ENCODE results near the gene PPARGC1A. TPM values are rescaled to one million over a fixed set of nuclear protein-coding genes. Genes with fewer than 3 reads are reported as not detected.

PPARGC1A gene
- total RNA-seq, 1 donor from 2014 or later, result 13.4 TPM

DNA sequence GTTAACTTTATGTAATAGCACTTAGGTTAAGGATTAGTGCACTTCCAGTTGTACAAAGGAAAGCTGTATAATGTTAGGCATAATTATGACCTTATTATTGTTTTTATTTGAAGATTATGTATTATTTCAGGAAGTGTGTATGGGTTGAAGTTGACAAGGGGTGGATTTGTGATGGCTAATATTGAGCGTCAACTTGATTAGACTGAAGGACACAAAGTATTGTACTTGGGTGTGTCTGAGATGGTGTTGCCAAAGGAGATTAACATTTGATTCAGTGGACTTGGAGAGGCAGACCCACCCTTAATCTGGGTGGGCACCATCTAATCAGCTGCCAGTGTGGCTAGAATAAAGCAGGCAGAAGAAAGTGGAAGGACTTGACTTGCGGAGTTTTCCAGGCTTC is 127.3 kb downstream of the PPARGC1A start:
- Mint-ChIP-seq H3K9me3 (ENCODE audit: unreplicated experiment) (peaks cover 3% of the 10 kb centered on the region), H3K36me3 (ENCODE audit: unreplicated experiment) (no peaks in the 10 kb centered on the region), H3K27me3 (ENCODE audit: unreplicated experiment) (peaks cover 4% of the 10 kb centered on the region), H3K27ac (ENCODE audit: unreplicated experiment) (no peak overlapping the region), H3K4me1 (ENCODE audit: low read depth, unreplicated experiment) (no peaks in the 10 kb centered on the region), H3K4me3 (ENCODE audit: unreplicated experiment) (no peak overlapping the region)
- TF ChIP-seq, protein P1, sequence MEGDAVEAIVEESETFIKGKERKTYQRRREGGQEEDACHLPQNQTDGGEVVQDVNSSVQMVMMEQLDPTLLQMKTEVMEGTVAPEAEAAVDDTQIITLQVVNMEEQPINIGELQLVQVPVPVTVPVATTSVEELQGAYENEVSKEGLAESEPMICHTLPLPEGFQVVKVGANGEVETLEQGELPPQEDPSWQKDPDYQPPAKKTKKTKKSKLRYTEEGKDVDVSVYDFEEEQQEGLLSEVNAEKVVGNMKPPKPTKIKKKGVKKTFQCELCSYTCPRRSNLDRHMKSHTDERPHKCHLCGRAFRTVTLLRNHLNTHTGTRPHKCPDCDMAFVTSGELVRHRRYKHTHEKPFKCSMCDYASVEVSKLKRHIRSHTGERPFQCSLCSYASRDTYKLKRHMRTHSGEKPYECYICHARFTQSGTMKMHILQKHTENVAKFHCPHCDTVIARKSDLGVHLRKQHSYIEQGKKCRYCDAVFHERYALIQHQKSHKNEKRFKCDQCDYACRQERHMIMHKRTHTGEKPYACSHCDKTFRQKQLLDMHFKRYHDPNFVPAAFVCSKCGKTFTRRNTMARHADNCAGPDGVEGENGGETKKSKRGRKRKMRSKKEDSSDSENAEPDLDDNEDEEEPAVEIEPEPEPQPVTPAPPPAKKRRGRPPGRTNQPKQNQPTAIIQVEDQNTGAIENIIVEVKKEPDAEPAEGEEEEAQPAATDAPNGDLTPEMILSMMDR (IDR thresholded peaks at IDR 0.05; ENCODE audit: partially characterized antibody, unreplicated experiment), result no peak
- DNase-seq, result no peak

DNA sequence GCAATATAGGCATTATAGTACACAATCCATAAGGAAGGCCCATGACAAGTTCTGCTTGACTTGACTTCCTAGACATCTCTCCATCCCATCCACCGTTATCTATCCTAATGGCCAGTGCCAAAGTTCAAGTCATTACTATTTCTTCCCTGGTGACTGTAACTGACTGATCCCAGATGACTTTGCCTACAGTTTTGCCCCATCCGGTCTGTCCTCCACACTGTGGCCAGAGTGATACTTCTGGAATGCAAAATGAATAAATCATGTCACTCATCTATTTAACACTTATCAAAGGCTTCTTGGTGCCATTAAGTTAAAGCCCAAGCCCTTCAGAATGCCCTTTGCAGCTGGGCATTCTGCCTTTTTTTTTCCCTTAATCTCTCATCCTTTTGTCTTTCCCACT is 130.8 kb downstream of the PPARGC1A start:
- TF ChIP-seq, protein P1 (IDR thresholded peaks at IDR 0.05; ENCODE audit: partially characterized antibody, unreplicated experiment), result no peak
- Mint-ChIP-seq H3K4me3 (ENCODE audit: unreplicated experiment) (no peak overlapping the region), H3K27ac (ENCODE audit: unreplicated experiment) (no peak overlapping the region), H3K4me1 (ENCODE audit: low read depth, unreplicated experiment) (no peaks in the 10 kb centered on the region), H3K27me3 (ENCODE audit: unreplicated experiment) (peaks cover 4% of the 10 kb centered on the region), H3K9me3 (ENCODE audit: unreplicated experiment) (peaks cover 3% of the 10 kb centered on the region), H3K36me3 (ENCODE audit: unreplicated experiment) (no peaks in the 10 kb centered on the region)
- DNase-seq, result no peak

DNA sequence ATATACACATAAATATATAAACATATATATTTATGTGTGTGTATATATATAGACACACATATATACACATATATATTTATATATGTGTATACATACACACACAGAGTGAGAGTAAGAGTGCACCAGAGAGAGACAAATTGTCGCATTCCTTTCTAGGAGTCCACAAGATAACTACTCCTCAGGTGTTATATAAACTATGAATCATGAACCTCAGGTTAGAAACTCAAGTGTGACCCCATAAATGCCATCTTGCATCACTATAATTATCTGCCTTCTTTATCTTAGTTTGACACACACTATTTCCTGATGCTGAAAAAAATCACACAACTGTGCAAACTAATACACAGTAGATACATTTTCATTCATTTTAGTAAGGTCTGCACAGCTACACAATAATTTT is 135.2 kb downstream of the PPARGC1A start:
- Mint-ChIP-seq H3K4me1 (ENCODE audit: low read depth, unreplicated experiment) (no peaks in the 10 kb centered on the region), H3K4me3 (ENCODE audit: unreplicated experiment) (no peak overlapping the region), H3K36me3 (ENCODE audit: unreplicated experiment) (no peaks in the 10 kb centered on the region), H3K9me3 (ENCODE audit: unreplicated experiment) (no peaks in the 10 kb centered on the region), H3K27ac (ENCODE audit: unreplicated experiment) (no peak overlapping the region), H3K27me3 (ENCODE audit: unreplicated experiment) (no peaks in the 10 kb centered on the region)
- TF ChIP-seq, protein P1 (IDR thresholded peaks at IDR 0.05; ENCODE audit: partially characterized antibody, unreplicated experiment), result no peak
- no peak for DNase-seq

DNA sequence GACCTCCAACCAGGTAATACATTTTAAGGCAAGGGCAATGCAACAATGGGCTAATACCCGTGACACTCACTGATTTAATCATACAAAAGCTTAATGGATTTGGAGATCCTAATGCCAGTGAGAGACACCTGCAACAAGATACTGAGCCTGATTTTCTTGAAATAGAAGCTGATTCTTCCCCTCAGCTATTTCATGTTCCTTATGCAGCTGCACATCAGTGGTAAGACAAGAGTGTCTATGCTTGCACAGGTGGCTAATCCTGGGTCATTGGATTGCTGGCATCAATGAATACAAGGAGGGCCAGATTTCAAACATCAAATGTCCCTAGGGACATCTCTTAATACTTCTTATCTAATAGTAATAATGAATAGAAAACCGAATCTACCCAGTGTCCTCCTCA is 139.7 kb downstream of the PPARGC1A start:
- peaks cover 2% of the 10 kb centered on the region for H3K27me3 Mint-ChIP-seq (ENCODE audit: unreplicated experiment)
- H3K9me3 Mint-ChIP-seq (ENCODE audit: unreplicated experiment), result no peaks in the 10 kb centered on the region
- H3K4me3 Mint-ChIP-seq (ENCODE audit: unreplicated experiment), result no peak overlapping the region
- no peaks in the 10 kb centered on the region for H3K36me3 Mint-ChIP-seq (ENCODE audit: unreplicated experiment)
- no peak for DNase-seq
- H3K27ac Mint-ChIP-seq (ENCODE audit: unreplicated experiment), result no peak overlapping the region
- H3K4me1 Mint-ChIP-seq (ENCODE audit: low read depth, unreplicated experiment), result no peaks in the 10 kb centered on the region
- TF ChIP-seq, protein P1 (IDR thresholded peaks at IDR 0.05; ENCODE audit: partially characterized antibody, unreplicated experiment), result no peak

DNA sequence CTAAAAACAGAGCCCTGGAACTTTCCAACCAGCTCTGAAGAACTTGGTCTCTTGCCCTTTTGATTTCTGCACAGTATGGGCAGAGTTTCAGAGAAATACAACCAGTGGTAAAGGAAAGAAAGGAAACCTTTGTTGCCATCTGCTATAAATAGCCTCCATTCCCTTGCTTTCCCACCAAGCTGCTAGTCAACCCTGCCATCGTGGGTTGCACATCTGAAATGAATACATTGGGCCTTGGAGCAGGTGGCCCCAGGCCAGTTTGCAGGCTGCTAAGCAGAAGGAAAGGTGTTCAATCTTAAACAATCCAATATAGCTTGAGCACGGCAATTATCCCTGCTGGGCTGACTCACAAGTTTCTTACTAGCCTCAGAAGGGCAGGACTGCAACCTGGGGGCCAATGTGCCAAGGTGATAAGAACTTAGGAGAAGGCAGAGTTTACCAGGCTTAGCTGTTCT is 142.5 kb downstream of the PPARGC1A start:
- TF ChIP-seq, protein P1 (IDR thresholded peaks at IDR 0.05; ENCODE audit: partially characterized antibody, unreplicated experiment), result no peak
- Mint-ChIP-seq H3K27ac (ENCODE audit: unreplicated experiment) (no peak overlapping the region), H3K4me3 (ENCODE audit: unreplicated experiment) (no peak overlapping the region), H3K4me1 (ENCODE audit: low read depth, unreplicated experiment) (no peaks in the 10 kb centered on the region), H3K36me3 (ENCODE audit: unreplicated experiment) (no peaks in the 10 kb centered on the region), H3K27me3 (ENCODE audit: unreplicated experiment) (peaks cover 2% of the 10 kb centered on the region), H3K9me3 (ENCODE audit: unreplicated experiment) (no peaks in the 10 kb centered on the region)
- no peak for DNase-seq
